GM12874 (cell line): Measurements from ENCODE around the gene CTNND2.

Experiments
- CTCF ChIP-seq: IDR thresholded peaks from 2 replicates; pipeline ENCODE4 v1.5.1; 2011; ENCODE audit warnings: low read depth, mild to moderate bottlenecking, control low read depth, low read length, moderate library complexity; ENCODE audit not compliant: insufficient read depth

CTNND2 gene

GRCh38 chr5:11898787-11899186, 5.5 kb downstream of the CTNND2 start:
- no peak for TF ChIP-seq CTCF

GRCh38 chr5:11897781-11898180, 6.5 kb downstream of the CTNND2 start:
- TF ChIP-seq CTCF = no peak

- TF ChIP-seq CTCF = no peak
Observed at GRCh38 chr5:11894992-11895391, 9.3 kb downstream of the CTNND2 start.

- no peak for TF ChIP-seq CTCF
Observed at GRCh38 chr5:11892832-11893231, 11.4 kb downstream of the CTNND2 start.

GRCh38 chr5:11890777-11891176, 13.5 kb downstream of the CTNND2 start:
- no peak for TF ChIP-seq CTCF

- no peak for TF ChIP-seq CTCF
Observed at GRCh38 chr5:11888221-11888620, 16.0 kb downstream of the CTNND2 start.

- no peak for TF ChIP-seq CTCF
Observed at GRCh38 chr5:11878814-11879213, 25.4 kb downstream of the CTNND2 start.

GRCh38 chr5:11873587-11873986, 30.7 kb downstream of the CTNND2 start:
- TF ChIP-seq CTCF = no peak
